ENCODE data around the gene NT5DC4. TPM values are rescaled to one million over a fixed set of nuclear protein-coding genes. Genes with fewer than 3 reads are reported as not detected.

NT5DC4 gene
- total and polyA plus RNA-seq, 2 of the 4 experiments (the other 2 are of a cell fraction) = not detected

- Histone ChIP-seq H3K9ac (ENCODE audit: low read depth, low read length) (no peak overlapping the region), H3K27ac (ENCODE audit: insufficient read depth, low read length) (no peak overlapping the region), H4K91ac (ENCODE audit: insufficient read depth, low read depth, low read length) (no peak overlapping the region), H2BK5ac (ENCODE audit: low read depth, low read length, poor library complexity, severe bottlenecking) (no peak overlapping the region), H2BK15ac (ENCODE audit: low read depth, low read length) (no peak overlapping the region), H2AK5ac (ENCODE audit: low read depth, low read length) (no peak overlapping the region), H3K9me1 (ENCODE audit: insufficient read depth, low read length) (no peaks in the 10 kb centered on the region), H3K4me3 (ENCODE audit: insufficient read depth, low read depth, low read length) (no peak overlapping the region), H3K27me3 (ENCODE audit: control insufficient read depth, insufficient read depth, low read length) (no peaks in the 10 kb centered on the region), H4K8ac (ENCODE audit: low read depth in 2 of 2, low read length in 2 of 2) (no peak overlapping the region), H3K79me1 (ENCODE audit: low read depth in 1 of 2, low read length in 2 of 2) (no peaks in the 10 kb centered on the region), H3K36me3 (ENCODE audit: control insufficient read depth, insufficient read depth, low read length) (no peaks in the 10 kb centered on the region), H2AFZ (replicated peaks; ENCODE audit: low read length, poor library complexity) (no peak overlapping the region), H4K20me1 (ENCODE audit: insufficient read depth, low read length) (no peaks in the 10 kb centered on the region), H3K9me3 (ENCODE audit: control insufficient read depth, insufficient read depth, low read length) (peaks cover under 1% of the 10 kb centered on the region; the same call in 1 of the 2 replicates), H2BK120ac (ENCODE audit: low read depth, low read length) (no peak overlapping the region), H3K14ac (replicated peaks; ENCODE audit: low read depth, low read length) (no peak overlapping the region), H3K56ac (ENCODE audit: extremely low read depth, insufficient read depth, low read length) (no peak overlapping the region), H4K5ac (ENCODE audit: low read depth, low read length) (no peak overlapping the region), H3K4me1 (ENCODE audit: control insufficient read depth, insufficient read depth, low read length) (no peaks in the 10 kb centered on the region), H3K4me2 (ENCODE audit: low read depth, low read length) (no peak overlapping the region), H3K23ac (ENCODE audit: low read depth, low read length) (no peak overlapping the region), H2AK9ac (replicated peaks; ENCODE audit: low read depth, low read length, poor library complexity) (no peak overlapping the region), H2BK20ac (ENCODE audit: low read depth, low read length) (no peak overlapping the region), H3K18ac (ENCODE audit: low read depth, low read length) (no peak overlapping the region), H3K4ac (ENCODE audit: low read depth, low read length) (no peak overlapping the region)
- WGBS, 2 experiments (ENCODE audit: extremely low coverage in 2 of 2, insufficient read length in 1 of 2) = no CpG with 5 or more reads among the region's 4 CpGs
- no peak for ATAC-seq (ENCODE audit: low read depth)
- ChIA-PET CTCF (no interaction called here), POLR2A (ENCODE audit: unreplicated experiment) (no interaction called here)
- intact Hi-C loops (cut with micrococcal nuclease) = no loop called here
- TF ChIP-seq CHD1 (IDR thresholded peaks at IDR 0.05; ENCODE audit: low read depth, low read length) (no peak), MAZ (IDR thresholded peaks at IDR 0.05; ENCODE audit: borderline replicate concordance, low read depth, low read length) (no peak), ELK1 (IDR thresholded peaks at IDR 0.05; ENCODE audit: borderline replicate concordance, low read depth, low read length) (no peak), CTCF (conservative IDR thresholded peaks at IDR 0.05; ENCODE audit: low read depth, low read length) (no peak), MXI1 (IDR thresholded peaks at IDR 0.05; ENCODE audit: borderline replicate concordance, low read depth, low read length) (no peak), RFX5 (IDR thresholded peaks at IDR 0.05; ENCODE audit: low read depth, low read length) (no peak), POLR2A (IDR thresholded peaks at IDR 0.05; ENCODE audit: low read depth, low read length) (no peak), NFE2L2 (IDR thresholded peaks at IDR 0.05; ENCODE audit: low read depth, low read length) (no peak)
- in situ Hi-C loops (cut with MboI; ENCODE audit: low sequenced_read_pairs) = no loop called here
- BruUV-seq (replicated peaks) = no TSS peak
- dilution Hi-C loops (cut with HindIII; ENCODE audit: low sequenced_read_pairs, unreplicated experiment) = no loop called here
- no peak for DNase-seq
Measured at GRCh38 chr2:112787729-112788393, 67.0 kb downstream of the NT5DC4 start.

Data from IMR-90 (cell line).